ENCODE measurements around the gene ZC3H18.

DNA sequence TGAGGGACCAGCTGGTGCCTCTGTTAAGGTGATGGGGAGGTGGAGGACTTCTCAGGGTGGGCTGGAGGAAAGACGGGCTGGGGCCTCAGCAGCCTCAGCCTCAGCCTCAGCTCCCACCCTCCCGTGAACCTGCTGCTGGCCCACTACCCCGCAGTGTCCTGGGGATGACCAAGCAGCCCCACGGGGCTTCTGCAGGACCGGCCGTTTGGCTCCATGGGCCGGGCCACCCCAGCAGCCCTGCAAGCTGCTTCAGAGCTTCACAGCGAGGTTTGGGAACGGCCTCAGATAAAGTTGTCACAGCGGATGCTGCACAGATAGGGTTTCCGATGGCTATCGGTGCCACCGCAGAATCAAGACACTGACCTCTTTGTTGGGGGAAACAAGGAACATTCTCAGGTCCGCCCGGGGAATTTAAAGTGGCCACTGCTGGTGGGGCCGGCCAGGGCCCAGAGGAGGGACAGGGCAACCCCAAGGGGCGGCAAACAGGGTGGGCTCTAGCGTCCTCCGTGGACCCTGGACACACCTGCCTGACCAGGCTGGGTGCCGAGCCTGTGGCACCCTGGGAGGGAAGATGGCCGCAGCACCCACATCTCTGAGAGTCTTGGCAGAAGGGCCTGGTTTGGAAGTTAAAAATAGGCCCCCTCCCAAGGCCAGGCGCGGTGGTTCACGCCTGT lies 47.8 kb upstream of the ZC3H18 start:
- TF ChIP-seq ZNF274 (IDR thresholded peaks at IDR 0.05; ENCODE audit: low read depth, low read length) (no peak), SUZ12 (IDR thresholded peaks at IDR 0.05; ENCODE audit: extremely low read depth, insufficient read depth, insufficient read length) (no peak), YY1 (IDR thresholded peaks at IDR 0.05; ENCODE audit: insufficient read depth, insufficient read length) (no peak)
